MM.1S (cell line): Measurements from ENCODE around the gene AEN.

Source experiments
- DNase-seq: peaks from one replicate; pipeline ENCODE4 v3.0.0-alpha.2; 2015
- H2AFZ ChIP-seq: fragments of 300-600 bp; sonication (generic); 2 replicates; pipeline ENCODE4 v1.6.0; 2016; ENCODE audit warnings: antibody characterized with exemption, low read length
- H3F3A ChIP-seq: fragments of 300-600 bp; sonication (generic); 2 replicates; pipeline ENCODE4 v1.6.1; 2016; ENCODE audit warnings: mild to moderate bottlenecking, antibody characterized with exemption, low read length, moderate library complexity, mixed read lengths; ENCODE audit not compliant: insufficient read depth
- H3K27ac ChIP-seq: fragments of 300-600 bp; sonication (generic); 2 replicates; pipeline ENCODE4 v1.5.1; 2016; ENCODE audit warnings: mild to moderate bottlenecking, low read length
- H3K27me3 ChIP-seq: fragments of 300-600 bp; sonication (generic); replicated peaks from 2 replicates; pipeline ENCODE4 v1.6.0; 2016; ENCODE audit warnings: low read length; ENCODE audit not compliant: insufficient read depth
- H3K36me3 ChIP-seq: fragments of 300-600 bp; sonication (generic); replicated peaks from 2 replicates; pipeline ENCODE4 v1.6.1; 2016; ENCODE audit warnings: mild to moderate bottlenecking, low read length, mixed read lengths; ENCODE audit not compliant: insufficient read depth
- H3K4me1 ChIP-seq: fragments of 300-600 bp; sonication (generic); 2 replicates; pipeline ENCODE4 v1.6.1; 2016; ENCODE audit warnings: low read length, mixed read lengths
- H3K4me2 ChIP-seq: fragments of 300-600 bp; sonication (generic); 2 replicates; pipeline ENCODE4 v1.6.0; 2016; ENCODE audit warnings: low read depth, low read length
- H3K4me3 ChIP-seq: fragments of 300-600 bp; sonication (generic); 2 replicates; pipeline ENCODE4 v1.5.1; 2016; ENCODE audit warnings: low read length, mixed read lengths
- H3K79me2 ChIP-seq: fragments of 300-600 bp; sonication (generic); 2 replicates; pipeline ENCODE4 v1.6.1; 2016; ENCODE audit warnings: mixed run types, low read length, mixed read lengths
- H3K9ac ChIP-seq: fragments of 300-600 bp; sonication (generic); 2 replicates; pipeline ENCODE4 v1.6.1; 2016; ENCODE audit warnings: low read length, mixed read lengths
- H3K9me2 ChIP-seq: fragments of 300-600 bp; sonication (generic); replicated peaks from 2 replicates; pipeline ENCODE4 v1.6.1; 2016; ENCODE audit warnings: mild to moderate bottlenecking, low read length, mixed read lengths; ENCODE audit not compliant: insufficient read depth
- H3K9me3 ChIP-seq: fragments of 300-600 bp; sonication (generic); replicated peaks from 2 replicates; pipeline ENCODE4 v1.6.1; 2016; ENCODE audit warnings: mild to moderate bottlenecking, low read length, mixed read lengths; ENCODE audit not compliant: insufficient read depth
- H4K20me1 ChIP-seq: fragments of 300-600 bp; sonication (generic); 2 replicates; pipeline ENCODE4 v1.6.1; 2016; ENCODE audit warnings: mild to moderate bottlenecking, low read length, moderate library complexity, mixed read lengths; ENCODE audit not compliant: insufficient read depth
- EZH2 ChIP-seq: fragments of 300-600 bp; sonication (generic); optimal IDR thresholded peaks from 2 replicates; pipeline ENCODE3; 2017; ENCODE audit warnings: low read depth, mild to moderate bottlenecking, antibody characterized with exemption, low read length, mixed read lengths
- EZH2phosphoT487 ChIP-seq: fragments of 300-600 bp; sonication (generic); IDR thresholded peaks from 2 replicates; pipeline ENCODE4 v1.6.1; 2018; ENCODE audit warnings: antibody characterized with exemption, low read length
- TF ChIP-seq, protein P1 (sequence below): fragments of 300-600 bp; sonication (generic); IDR thresholded peaks from 2 replicates; pipeline ENCODE4 v1.5.1; 2016; ENCODE audit warnings: antibody characterized with exemption, low read length, mixed read lengths

Gene AEN, protein sequence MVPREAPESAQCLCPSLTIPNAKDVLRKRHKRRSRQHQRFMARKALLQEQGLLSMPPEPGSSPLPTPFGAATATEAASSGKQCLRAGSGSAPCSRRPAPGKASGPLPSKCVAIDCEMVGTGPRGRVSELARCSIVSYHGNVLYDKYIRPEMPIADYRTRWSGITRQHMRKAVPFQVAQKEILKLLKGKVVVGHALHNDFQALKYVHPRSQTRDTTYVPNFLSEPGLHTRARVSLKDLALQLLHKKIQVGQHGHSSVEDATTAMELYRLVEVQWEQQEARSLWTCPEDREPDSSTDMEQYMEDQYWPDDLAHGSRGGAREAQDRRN

DNA sequence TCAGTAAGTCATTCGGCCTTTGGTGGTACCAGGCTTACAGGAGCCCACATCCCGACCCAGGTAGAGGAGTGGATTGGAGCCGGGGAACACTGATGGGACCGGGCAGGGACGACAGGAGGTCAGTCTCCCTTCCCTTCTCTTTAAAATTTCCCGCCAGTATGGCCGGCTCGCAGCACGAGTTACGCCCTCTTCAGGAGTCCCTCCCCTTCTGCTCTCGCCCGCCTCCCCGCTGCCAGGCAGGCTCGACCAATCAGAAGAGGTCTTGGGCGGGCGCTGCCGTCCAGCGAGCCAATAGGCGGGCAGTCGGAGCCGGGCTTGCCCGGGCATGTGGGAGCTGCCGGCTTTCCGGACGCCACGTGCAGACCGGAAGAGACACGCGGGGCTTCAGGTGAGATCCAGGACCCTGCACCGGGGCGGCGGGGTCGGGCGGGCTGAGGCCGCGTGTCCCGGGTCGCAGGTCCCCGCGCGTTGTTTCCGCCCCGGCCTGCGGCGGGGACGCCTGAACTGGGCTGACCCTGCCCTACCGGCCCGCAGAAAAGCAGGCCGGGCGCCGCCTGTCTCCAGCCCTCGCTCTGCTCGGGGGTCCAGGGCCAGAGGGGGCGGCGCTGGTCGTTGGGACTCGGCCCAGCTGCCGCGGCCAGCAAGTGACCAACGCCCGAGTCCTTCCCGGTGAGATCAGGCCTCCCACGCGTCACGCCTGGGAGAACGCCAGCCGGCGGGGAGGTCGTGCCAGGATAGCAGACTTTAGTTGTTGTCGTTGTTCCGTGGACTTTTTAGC, at the start of gene AEN:
TSS of gene AEN (plus strand) at position 346 of the 778 bp plus-strand sequence. CDS start 4,870 bp downstream, outside the sequence.
- H3K36me3 ChIP-seq = no peaks in the 10 kb centered on the region; the same call in 1 of the 2 replicates
- peak within 1 kb of the TSS; percentile 82 for H2AFZ ChIP-seq
- H3F3A ChIP-seq = peaks cover 36% of the 10 kb centered on the region
- peak within 1 kb of the TSS; percentile 99 for H3K4me2 ChIP-seq
- no peaks in the 10 kb centered on the region for H3K9me3 ChIP-seq
- peaks cover 16% of the 10 kb centered on the region for H4K20me1 ChIP-seq
- peak within 1 kb of the TSS; percentile 99 for H3K9ac ChIP-seq
- H3K4me3 ChIP-seq = peak within 1 kb of the TSS; percentile 99
- no peaks in the 10 kb centered on the region for H3K9me2 ChIP-seq
- DNase-seq = peak; percentile 96
- no peaks in the 10 kb centered on the region for H3K27me3 ChIP-seq
- H3K27ac ChIP-seq = peak within 1 kb of the TSS; percentile 73
- H3K4me1 ChIP-seq = peaks cover 30% of the 10 kb centered on the region
- peaks cover 51% of the 10 kb centered on the region for H3K79me2 ChIP-seq
- TF ChIP-seq EZH2phosphoT487 = no peak
- TF ChIP-seq, protein P1, sequence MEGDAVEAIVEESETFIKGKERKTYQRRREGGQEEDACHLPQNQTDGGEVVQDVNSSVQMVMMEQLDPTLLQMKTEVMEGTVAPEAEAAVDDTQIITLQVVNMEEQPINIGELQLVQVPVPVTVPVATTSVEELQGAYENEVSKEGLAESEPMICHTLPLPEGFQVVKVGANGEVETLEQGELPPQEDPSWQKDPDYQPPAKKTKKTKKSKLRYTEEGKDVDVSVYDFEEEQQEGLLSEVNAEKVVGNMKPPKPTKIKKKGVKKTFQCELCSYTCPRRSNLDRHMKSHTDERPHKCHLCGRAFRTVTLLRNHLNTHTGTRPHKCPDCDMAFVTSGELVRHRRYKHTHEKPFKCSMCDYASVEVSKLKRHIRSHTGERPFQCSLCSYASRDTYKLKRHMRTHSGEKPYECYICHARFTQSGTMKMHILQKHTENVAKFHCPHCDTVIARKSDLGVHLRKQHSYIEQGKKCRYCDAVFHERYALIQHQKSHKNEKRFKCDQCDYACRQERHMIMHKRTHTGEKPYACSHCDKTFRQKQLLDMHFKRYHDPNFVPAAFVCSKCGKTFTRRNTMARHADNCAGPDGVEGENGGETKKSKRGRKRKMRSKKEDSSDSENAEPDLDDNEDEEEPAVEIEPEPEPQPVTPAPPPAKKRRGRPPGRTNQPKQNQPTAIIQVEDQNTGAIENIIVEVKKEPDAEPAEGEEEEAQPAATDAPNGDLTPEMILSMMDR = no peak
- TF ChIP-seq EZH2 = no peak

DNA sequence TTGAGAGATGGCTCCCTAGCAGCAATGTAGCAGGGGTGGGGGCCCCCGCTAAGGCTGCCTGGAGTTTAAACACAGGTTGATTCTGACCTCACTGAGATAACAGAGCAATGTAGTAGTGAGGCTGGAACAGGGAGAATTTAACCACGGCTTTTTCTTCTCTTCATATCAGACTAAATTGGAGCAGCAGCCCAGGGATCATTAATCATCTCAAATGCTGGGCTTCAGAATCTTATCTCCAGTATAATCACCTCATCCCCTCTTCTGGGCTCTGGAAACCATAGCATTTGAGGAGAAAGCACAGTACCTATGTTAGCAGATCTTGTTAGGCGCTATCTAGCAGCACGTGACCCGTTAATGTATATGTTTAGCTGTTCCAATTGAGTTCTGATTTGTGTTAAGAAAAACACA, 49.3 kb upstream of the AEN start:
- no peaks in the 10 kb centered on the region for H3K36me3 ChIP-seq
- no peak for DNase-seq
- H3K4me1 ChIP-seq = no peaks in the 10 kb centered on the region
- no peak overlapping the region for H3K27ac ChIP-seq
- no peaks in the 10 kb centered on the region for H3K9me2 ChIP-seq
- H3K9me3 ChIP-seq = no peaks in the 10 kb centered on the region
- no peaks in the 10 kb centered on the region for H3K27me3 ChIP-seq
- H3K79me2 ChIP-seq = no peaks in the 10 kb centered on the region
- H3K4me3 ChIP-seq = no peak overlapping the region
- no peak for TF ChIP-seq EZH2
- no peak for TF ChIP-seq EZH2phosphoT487
- TF ChIP-seq, protein P1 = no peak
- no peak overlapping the region for H3K4me2 ChIP-seq
- no peaks in the 10 kb centered on the region for H4K20me1 ChIP-seq
- H2AFZ ChIP-seq = no peak overlapping the region
- no peak overlapping the region for H3K9ac ChIP-seq
- no peaks in the 10 kb centered on the region for H3F3A ChIP-seq

DNA sequence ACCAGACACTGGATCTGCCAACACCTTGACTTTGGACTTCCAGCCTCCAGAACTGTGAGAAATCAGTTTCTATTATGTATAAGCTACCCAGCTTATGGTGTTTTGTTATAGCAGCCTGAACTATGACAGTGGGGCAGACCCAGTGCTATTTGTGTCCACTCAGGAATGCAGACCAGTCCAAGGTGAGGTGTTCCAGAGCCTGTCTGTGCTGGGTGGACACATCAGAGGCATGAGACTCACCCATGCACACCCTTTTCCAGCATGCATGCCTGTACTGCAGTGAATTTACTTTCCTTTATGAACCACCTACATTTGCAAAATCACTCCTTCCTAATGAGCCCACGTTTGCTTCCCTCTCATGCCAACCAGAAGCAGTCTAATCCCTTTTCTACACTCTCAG, 47.1 kb upstream of the AEN start:
- DNase-seq = no peak
- H4K20me1 ChIP-seq = no peaks in the 10 kb centered on the region
- H3K4me2 ChIP-seq = no peak overlapping the region
- no peak overlapping the region for H3K27ac ChIP-seq
- H3K9me3 ChIP-seq = no peaks in the 10 kb centered on the region
- no peaks in the 10 kb centered on the region for H3K79me2 ChIP-seq
- H3K27me3 ChIP-seq = no peaks in the 10 kb centered on the region
- no peaks in the 10 kb centered on the region for H3K4me1 ChIP-seq
- no peak overlapping the region for H2AFZ ChIP-seq
- H3K4me3 ChIP-seq = no peak overlapping the region
- H3F3A ChIP-seq = no peaks in the 10 kb centered on the region
- no peak overlapping the region for H3K9ac ChIP-seq
- no peaks in the 10 kb centered on the region for H3K36me3 ChIP-seq
- no peaks in the 10 kb centered on the region for H3K9me2 ChIP-seq
- TF ChIP-seq, protein P1 = no peak
- TF ChIP-seq EZH2phosphoT487 = no peak
- no peak for TF ChIP-seq EZH2
